Progenitor cell of endocrine pancreas (in vitro differentiated cells): ENCODE data around the gene MXRA5. TPM values are rescaled to one million over a fixed set of nuclear protein-coding genes. Genes with fewer than 3 reads are reported as not detected.
"Not testable (repeated sequence)": the region's sequence is repeated elsewhere in the genome, so short reads cannot be mapped to it uniquely, and the experiment has no call there.

Source experiments
- DNase-seq: peaks from one replicate; pipeline ENCODE4 v3.0.0; 2021; ENCODE audit warnings: low spot score; ENCODE audit not compliant: unreplicated experiment
- H3K27ac Mint-ChIP-seq: 2 replicates; pipeline ENCODE4 v1.8.0; 2021; ENCODE audit warnings: mild to moderate bottlenecking, moderate library complexity, mixed read lengths
- H3K27me3 Mint-ChIP-seq: 2 replicates; pipeline ENCODE4 v1.8.0; 2021; ENCODE audit warnings: mixed read lengths
- H3K36me3 Mint-ChIP-seq: 2 replicates; pipeline ENCODE4 v1.8.0; 2022; ENCODE audit warnings: mixed read lengths; ENCODE audit not compliant: insufficient read depth
- H3K4me1 Mint-ChIP-seq: 2 replicates; pipeline ENCODE4 v1.8.0; 2021; ENCODE audit warnings: low read depth, mixed read lengths
- H3K4me3 Mint-ChIP-seq: 2 replicates; pipeline ENCODE4 v1.8.0; 2021; ENCODE audit warnings: low read depth, mild to moderate bottlenecking, moderate library complexity, mixed read lengths
- H3K9me3 Mint-ChIP-seq: 2 replicates; pipeline ENCODE4 v1.8.0; 2021; ENCODE audit warnings: low read depth, mixed read lengths
- CTCF ChIP-seq: fragments of 200-600 bp; sonication (generic); IDR thresholded peaks from one replicate; pipeline ENCODE4 v1.5.0; 2021; ENCODE audit warnings: antibody characterized with exemption, mild to moderate bottlenecking; ENCODE audit not compliant: unreplicated experiment
- total RNA-seq: library from RNA; stranded (reverse); gene quantifications from 2 replicates; pipeline ENCODE4 v1.2.1, GENCODE V29; 2021

Gene MXRA5
- total RNA-seq, 1 donor from 2014 or later, result 2.0 TPM

GRCh38 chrX:3384327-3384726 is 37.9 kb upstream of the MXRA5 start:
- DNase-seq, result no peak
- Mint-ChIP-seq H3K27ac (no peak overlapping the region), H3K4me1 (no peaks in the 10 kb centered on the region), H3K9me3 (no peaks in the 10 kb centered on the region), H3K27me3 (no peaks in the 10 kb centered on the region), H3K4me3 (no peak overlapping the region), H3K36me3 (no peaks in the 10 kb centered on the region)
- no peak for TF ChIP-seq CTCF

- no peak overlapping the region for H3K27ac Mint-ChIP-seq
- DNase-seq, result no peak
- no peaks in the 10 kb centered on the region for H3K36me3 Mint-ChIP-seq
- H3K9me3 Mint-ChIP-seq, result no peaks in the 10 kb centered on the region
- TF ChIP-seq CTCF, result no peak
- H3K4me1 Mint-ChIP-seq, result no peaks in the 10 kb centered on the region
- no peaks in the 10 kb centered on the region for H3K27me3 Mint-ChIP-seq
- no peak overlapping the region for H3K4me3 Mint-ChIP-seq
Observed at GRCh38 chrX:3380603-3381002, 34.2 kb upstream of the MXRA5 start.

GRCh38 chrX:3379111-3379510 is 32.7 kb upstream of the MXRA5 start:
- no peak overlapping the region for H3K27ac Mint-ChIP-seq
- no peaks in the 10 kb centered on the region for H3K4me1 Mint-ChIP-seq
- H3K36me3 Mint-ChIP-seq, result no peaks in the 10 kb centered on the region
- no peak for DNase-seq
- no peak for TF ChIP-seq CTCF
- no peaks in the 10 kb centered on the region for H3K9me3 Mint-ChIP-seq
- no peaks in the 10 kb centered on the region for H3K27me3 Mint-ChIP-seq
- H3K4me3 Mint-ChIP-seq, result no peak overlapping the region

- Mint-ChIP-seq H3K4me1 (no peaks in the 10 kb centered on the region), H3K9me3 (no peaks in the 10 kb centered on the region), H3K27me3 (no peaks in the 10 kb centered on the region), H3K4me3 (no peak overlapping the region), H3K27ac (no peak overlapping the region), H3K36me3 (no peaks in the 10 kb centered on the region)
- no peak for TF ChIP-seq CTCF
- DNase-seq, result no peak
Observed at GRCh38 chrX:3378156-3378555, 31.7 kb upstream of the MXRA5 start.

GRCh38 chrX:3377560-3377959 is 31.1 kb upstream of the MXRA5 start:
- Mint-ChIP-seq H3K9me3 (no peaks in the 10 kb centered on the region), H3K36me3 (no peaks in the 10 kb centered on the region), H3K4me1 (no peaks in the 10 kb centered on the region), H3K27ac (no peak overlapping the region), H3K27me3 (no peaks in the 10 kb centered on the region), H3K4me3 (no peak overlapping the region)
- TF ChIP-seq CTCF, result no peak
- DNase-seq, result no peak

GRCh38 chrX:3375878-3376508 is 29.5 kb upstream of the MXRA5 start:
- H3K27me3 Mint-ChIP-seq, H3K36me3 Mint-ChIP-seq, H3K27ac Mint-ChIP-seq, DNase-seq, H3K4me1 Mint-ChIP-seq, H3K9me3 Mint-ChIP-seq, H3K4me3 Mint-ChIP-seq: not testable (repeated sequence)
